OCI-LY7 (cell line): ENCODE data around the gene ACSM3.

Source experiments
- EZH2phosphoT487 ChIP-seq: fragments of 200-600 bp; sonication (generic); IDR thresholded peaks from 2 replicates; pipeline ENCODE4 v1.6.1; 2018; ENCODE audit warnings: low read depth, borderline replicate concordance, mild to moderate bottlenecking, mixed run types, antibody characterized with exemption, low read length, moderate library complexity, mixed read lengths
- TF ChIP-seq, protein P1 (sequence below): fragments of 200-600 bp; sonication (generic); conservative IDR thresholded peaks from 2 replicates; pipeline ENCODE4 v1.5.1; 2014; ENCODE audit warnings: mild to moderate bottlenecking, antibody characterized with exemption, low read length, moderate library complexity, mixed read lengths

DNA sequence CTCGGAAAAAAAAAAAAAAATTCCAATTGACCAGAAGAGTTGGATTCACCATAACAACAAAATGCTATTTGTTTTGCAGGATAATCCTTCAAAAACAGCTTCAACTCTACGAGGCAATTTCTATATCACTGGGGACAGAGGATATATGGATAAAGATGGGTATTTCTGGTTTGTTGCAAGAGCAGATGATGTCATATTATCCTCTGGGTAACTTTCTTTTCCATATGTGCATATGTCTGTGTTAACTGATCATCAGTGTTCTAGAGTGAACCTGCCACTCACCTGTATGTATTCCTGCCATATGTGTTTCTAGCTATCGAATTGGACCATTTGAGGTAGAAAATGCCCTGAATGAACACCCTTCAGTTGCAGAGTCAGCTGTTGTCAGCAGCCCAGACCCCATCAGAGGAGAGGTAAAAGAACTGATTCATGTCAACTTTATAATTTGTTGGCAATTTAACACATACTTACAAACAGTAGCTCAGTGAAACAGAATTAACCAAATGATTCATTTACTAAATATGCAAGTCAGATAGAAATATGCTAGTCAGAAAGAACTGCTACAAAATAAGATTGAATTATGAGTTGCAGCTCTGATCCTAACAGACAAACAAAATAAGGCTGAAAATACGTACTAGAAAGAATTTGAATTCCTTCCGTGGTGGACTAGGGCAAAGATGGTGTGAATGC is 28.3 kb downstream of the ACSM3 start:
- TF ChIP-seq, protein P1, sequence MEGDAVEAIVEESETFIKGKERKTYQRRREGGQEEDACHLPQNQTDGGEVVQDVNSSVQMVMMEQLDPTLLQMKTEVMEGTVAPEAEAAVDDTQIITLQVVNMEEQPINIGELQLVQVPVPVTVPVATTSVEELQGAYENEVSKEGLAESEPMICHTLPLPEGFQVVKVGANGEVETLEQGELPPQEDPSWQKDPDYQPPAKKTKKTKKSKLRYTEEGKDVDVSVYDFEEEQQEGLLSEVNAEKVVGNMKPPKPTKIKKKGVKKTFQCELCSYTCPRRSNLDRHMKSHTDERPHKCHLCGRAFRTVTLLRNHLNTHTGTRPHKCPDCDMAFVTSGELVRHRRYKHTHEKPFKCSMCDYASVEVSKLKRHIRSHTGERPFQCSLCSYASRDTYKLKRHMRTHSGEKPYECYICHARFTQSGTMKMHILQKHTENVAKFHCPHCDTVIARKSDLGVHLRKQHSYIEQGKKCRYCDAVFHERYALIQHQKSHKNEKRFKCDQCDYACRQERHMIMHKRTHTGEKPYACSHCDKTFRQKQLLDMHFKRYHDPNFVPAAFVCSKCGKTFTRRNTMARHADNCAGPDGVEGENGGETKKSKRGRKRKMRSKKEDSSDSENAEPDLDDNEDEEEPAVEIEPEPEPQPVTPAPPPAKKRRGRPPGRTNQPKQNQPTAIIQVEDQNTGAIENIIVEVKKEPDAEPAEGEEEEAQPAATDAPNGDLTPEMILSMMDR: no peak
- TF ChIP-seq EZH2phosphoT487: no peak
